Vagina (tissue), 2 donors: ENCODE measurements around the gene ADAMTS9.

Experiments used
- CTCF ChIP-seq, 3 experiments: fragments of 450-650 bp in 2 of 3; fragments of 200-600 bp in 1 of 3; sonication (generic) in 1 of 3; IDR thresholded peaks; one replicate each; pipeline ENCODE4 v1.5.1; 2017 to 2019; ENCODE audit warnings: antibody characterized with exemption in 3 of 3, mild to moderate bottlenecking in 2 of 3, moderate library complexity in 2 of 3
- POLR2A ChIP-seq, 2 donors: fragments of 450-650 bp; IDR thresholded peaks; one replicate each; pipeline ENCODE4 v1.6.1; 2017; ENCODE audit warnings: antibody characterized with exemption in 2 of 2, mild to moderate bottlenecking in 2 of 2, moderate library complexity in 2 of 2

DNA sequence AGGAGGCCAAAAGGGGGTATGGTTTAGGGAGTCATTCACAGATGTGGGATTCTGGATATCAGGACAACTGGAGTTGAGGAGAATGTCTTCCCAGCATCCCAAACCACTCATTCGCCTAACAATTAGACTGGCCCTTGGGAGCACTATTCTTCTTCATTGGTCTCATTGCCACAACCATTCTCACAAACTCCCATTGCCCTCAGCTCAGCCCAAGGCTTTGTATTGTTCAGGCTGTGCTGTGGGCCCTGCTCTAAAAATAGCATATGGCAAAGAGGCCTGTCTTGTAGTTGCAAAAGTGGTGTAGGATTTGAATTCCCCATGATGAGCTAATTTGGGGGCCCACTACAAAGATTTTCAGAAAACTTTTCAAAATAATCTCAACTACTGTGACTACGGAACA is 6.3 kb upstream of the ADAMTS9 start:
- TF ChIP-seq CTCF (IDR thresholded peaks at IDR 0.05) (no peak), POLR2A (IDR thresholded peaks at IDR 0.05) (no peak)
